Activated CD8-positive, alpha-beta T cell treated with anti-CD3 and anti-CD28 coated beads for 36 hours (primary cell): ENCODE data around the gene LGI1. TPM values are rescaled to one million over a fixed set of nuclear protein-coding genes. Genes with fewer than 3 reads are reported as not detected.
"Not testable (repeated sequence)": the region's sequence is repeated elsewhere in the genome, so short reads cannot be mapped to it uniquely, and the experiment has no call there.

Experiments
- ATAC-seq: fragments of 200-7000 bp; cut with Tn5 transposase; one replicate; pipeline ENCODE4 v1.10.0; 2021; ENCODE audit warnings: mild to moderate bottlenecking, moderate library complexity
- CTCF ChIA-PET: fragments of 350-600 bp; sonication (Branson Sonifier 250); formaldehyde crosslinking; loops from one replicate; lab custom pipeline; 2021; ENCODE audit warnings: antibody characterized with exemption; lab: Charles Lee
- POLR2A ChIA-PET: fragments of 350-600 bp; sonication (Branson Sonifier 250); formaldehyde crosslinking; loops from one replicate; lab custom pipeline; 2021; ENCODE audit warnings: antibody characterized with exemption; lab: Charles Lee
- DNase-seq: peaks from one replicate; pipeline ENCODE4 v3.0.0-alpha.2; 2020
- H3K27ac Mint-ChIP-seq: one replicate; pipeline ENCODE4 v1.8.0; 2021; ENCODE audit warnings: mild to moderate bottlenecking, mixed read lengths
- H3K27me3 Mint-ChIP-seq: one replicate; pipeline ENCODE4 v1.8.0; 2021; ENCODE audit warnings: mixed read lengths
- H3K36me3 Mint-ChIP-seq: one replicate; pipeline ENCODE4 v1.8.0; 2021; ENCODE audit warnings: low read depth, mixed read lengths
- H3K4me1 Mint-ChIP-seq: one replicate; pipeline ENCODE4 v1.8.0; 2021; ENCODE audit warnings: low read depth, mixed read lengths
- H3K4me3 Mint-ChIP-seq: one replicate; pipeline ENCODE4 v1.8.0; 2021; ENCODE audit warnings: mild to moderate bottlenecking, moderate library complexity, mixed read lengths
- H3K9me3 Mint-ChIP-seq: one replicate; pipeline ENCODE4 v1.8.0; 2021; ENCODE audit warnings: mixed read lengths
- intact Hi-C: fragments of 100-400 bp; cut with micrococcal nuclease; formaldehyde crosslinking; loops from one replicate; pipeline ENCODE4 v1.10.0; 2022
- total RNA-seq, 2 experiments: library from RNA; stranded (reverse); gene quantifications; one replicate each; pipeline ENCODE4 v1.2.3, GENCODE V29; 2021
- TF ChIP-seq, protein P1 (sequence below): fragments of 200-600 bp; IDR thresholded peaks from one replicate; pipeline ENCODE4 v1.8.0; 2022; ENCODE audit warnings: antibody characterized with exemption, mild to moderate bottlenecking

LGI1 gene
- total RNA-seq, 2 experiments from 2014 or later = not detected

- intact Hi-C loops = no loop called here
- no peak overlapping the region for H3K27ac Mint-ChIP-seq
- H3K9me3 Mint-ChIP-seq = no peaks in the 10 kb centered on the region
- no peak for ATAC-seq
- ChIA-PET CTCF (interaction anchor here (1.4 kb wide), 1 partner anchor 31 kb away, joined by 3 read pairs; no protein-coding TSS in a partner anchor), POLR2A (no interaction called here)
- no peaks in the 10 kb centered on the region for H3K27me3 Mint-ChIP-seq
- DNase-seq = no peak
- TF ChIP-seq, protein P1, sequence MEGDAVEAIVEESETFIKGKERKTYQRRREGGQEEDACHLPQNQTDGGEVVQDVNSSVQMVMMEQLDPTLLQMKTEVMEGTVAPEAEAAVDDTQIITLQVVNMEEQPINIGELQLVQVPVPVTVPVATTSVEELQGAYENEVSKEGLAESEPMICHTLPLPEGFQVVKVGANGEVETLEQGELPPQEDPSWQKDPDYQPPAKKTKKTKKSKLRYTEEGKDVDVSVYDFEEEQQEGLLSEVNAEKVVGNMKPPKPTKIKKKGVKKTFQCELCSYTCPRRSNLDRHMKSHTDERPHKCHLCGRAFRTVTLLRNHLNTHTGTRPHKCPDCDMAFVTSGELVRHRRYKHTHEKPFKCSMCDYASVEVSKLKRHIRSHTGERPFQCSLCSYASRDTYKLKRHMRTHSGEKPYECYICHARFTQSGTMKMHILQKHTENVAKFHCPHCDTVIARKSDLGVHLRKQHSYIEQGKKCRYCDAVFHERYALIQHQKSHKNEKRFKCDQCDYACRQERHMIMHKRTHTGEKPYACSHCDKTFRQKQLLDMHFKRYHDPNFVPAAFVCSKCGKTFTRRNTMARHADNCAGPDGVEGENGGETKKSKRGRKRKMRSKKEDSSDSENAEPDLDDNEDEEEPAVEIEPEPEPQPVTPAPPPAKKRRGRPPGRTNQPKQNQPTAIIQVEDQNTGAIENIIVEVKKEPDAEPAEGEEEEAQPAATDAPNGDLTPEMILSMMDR = no peak
- H3K4me1 Mint-ChIP-seq = no peaks in the 10 kb centered on the region
- no peaks in the 10 kb centered on the region for H3K36me3 Mint-ChIP-seq
- no peak overlapping the region for H3K4me3 Mint-ChIP-seq
These were observed 69.5 kb downstream of the LGI1 start for GRCh38 chr10:93827056-93827804.

DNA sequence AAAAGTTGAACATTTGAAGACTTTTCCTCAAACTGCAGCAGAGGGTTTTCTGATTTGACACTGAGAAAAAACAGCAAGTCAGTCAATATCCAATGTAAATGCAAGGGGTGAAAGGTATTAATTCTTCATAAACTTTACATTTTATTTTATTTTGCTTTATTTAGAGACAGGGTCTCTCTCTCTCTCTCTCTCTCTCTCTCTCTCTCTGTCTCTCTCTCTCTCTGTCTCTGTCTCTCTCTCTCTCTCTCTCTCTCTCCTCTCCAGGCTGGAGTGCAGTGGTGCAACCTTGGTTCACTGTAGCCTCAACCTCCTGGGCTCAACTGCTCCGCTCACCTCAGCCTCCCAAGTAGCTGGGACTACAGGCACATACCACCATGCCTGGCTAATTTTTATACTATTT, 73.3 kb downstream of the LGI1 start:
- H3K9me3 Mint-ChIP-seq = peaks cover 10% of the 10 kb centered on the region
- intact Hi-C loops, CTCF ChIA-PET, DNase-seq, H3K4me1 Mint-ChIP-seq, POLR2A ChIA-PET, H3K36me3 Mint-ChIP-seq, H3K27ac Mint-ChIP-seq, H3K4me3 Mint-ChIP-seq, ATAC-seq, H3K27me3 Mint-ChIP-seq: not testable (repeated sequence)

DNA sequence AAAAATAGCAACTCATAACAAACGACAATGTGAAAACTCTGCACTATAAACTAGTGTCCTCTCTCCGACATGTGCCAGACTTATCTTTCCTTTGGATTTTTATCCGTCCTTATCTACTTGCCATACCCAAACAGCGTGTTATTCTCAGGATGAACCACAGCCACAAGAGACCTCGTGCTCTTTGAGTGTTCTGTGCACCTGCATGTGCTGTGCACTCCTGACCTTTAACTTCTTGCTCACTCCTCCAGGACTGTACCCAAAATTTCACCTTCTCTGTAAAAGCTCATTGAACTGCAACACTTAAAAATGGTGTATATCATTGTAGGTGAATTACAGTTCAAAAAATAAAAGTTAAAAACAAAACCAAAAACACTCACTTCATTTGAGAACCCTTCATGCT, 78.0 kb downstream of the LGI1 start:
- intact Hi-C loops = no loop called here
- Mint-ChIP-seq H3K27ac (no peak overlapping the region), H3K36me3 (no peaks in the 10 kb centered on the region), H3K9me3 (peaks cover 10% of the 10 kb centered on the region), H3K4me3 (no peak overlapping the region), H3K4me1 (no peaks in the 10 kb centered on the region), H3K27me3 (no peaks in the 10 kb centered on the region)
- TF ChIP-seq, protein P1 = no peak
- CTCF ChIA-PET = no interaction called here
- POLR2A ChIA-PET = no interaction called here
- ATAC-seq = no peak
- DNase-seq = no peak

DNA sequence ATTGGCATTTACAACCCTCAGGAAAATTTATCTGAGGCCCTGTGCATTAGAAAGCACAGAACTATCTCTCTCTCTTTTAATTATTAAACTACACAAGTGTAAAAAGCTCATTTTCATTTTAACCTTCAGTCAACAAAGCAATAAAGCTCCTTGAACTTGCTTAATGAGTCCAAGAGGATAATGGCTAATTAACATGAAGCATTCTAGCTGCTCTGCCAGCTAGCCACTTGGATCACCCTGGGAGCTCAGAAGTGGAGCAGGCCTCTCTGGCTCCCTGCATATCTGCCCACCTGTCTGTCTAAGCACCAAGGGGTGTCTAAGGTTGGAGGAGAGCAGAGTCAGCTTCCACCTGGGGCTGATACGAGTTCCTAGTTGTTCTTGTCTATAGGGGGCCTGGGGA, 80.1 kb downstream of the LGI1 start:
- no peak overlapping the region for H3K4me3 Mint-ChIP-seq

GRCh38 chr10:93838278-93838677, 80.5 kb downstream of the LGI1 start:
- no peaks in the 10 kb centered on the region for H3K36me3 Mint-ChIP-seq
- peaks cover 10% of the 10 kb centered on the region for H3K9me3 Mint-ChIP-seq
- DNase-seq = no peak

More for the DNA sequence above, 80.1 kb downstream of the LGI1 start:
- peaks cover 10% of the 10 kb centered on the region for H3K9me3 Mint-ChIP-seq
- ChIA-PET CTCF (no interaction called here), POLR2A (no interaction called here)
- no peaks in the 10 kb centered on the region for H3K36me3 Mint-ChIP-seq
- no peak for ATAC-seq
- no peak overlapping the region for H3K27ac Mint-ChIP-seq
- H3K27me3 Mint-ChIP-seq = no peaks in the 10 kb centered on the region
- intact Hi-C loops = no loop called here
- H3K4me1 Mint-ChIP-seq = no peaks in the 10 kb centered on the region
- no peak for DNase-seq
- TF ChIP-seq, protein P1 = no peak

More at GRCh38 chr10:93838278-93838677, 80.5 kb downstream of the LGI1 start:
- H3K27ac Mint-ChIP-seq = no peak overlapping the region
- no peak for ATAC-seq
- TF ChIP-seq, protein P1 = no peak
- ChIA-PET CTCF (no interaction called here), POLR2A (no interaction called here)
- H3K4me3 Mint-ChIP-seq = no peak overlapping the region
- H3K27me3 Mint-ChIP-seq = no peaks in the 10 kb centered on the region
- H3K4me1 Mint-ChIP-seq = no peaks in the 10 kb centered on the region
- intact Hi-C loops = no loop called here
